Measurements from ENCODE around the gene ZNF304.

- TF ChIP-seq ZNF274 (IDR thresholded peaks at IDR 0.05; ENCODE audit: low read depth, low read length) (no peak), YY1 (IDR thresholded peaks at IDR 0.05; ENCODE audit: insufficient read depth, insufficient read length) (peak; percentile 50), SUZ12 (IDR thresholded peaks at IDR 0.05; ENCODE audit: extremely low read depth, insufficient read depth, insufficient read length) (no peak)
These were observed 12.1 kb downstream of the ZNF304 start, which contains the start of the genes TRAPPC2B and ZNF547 for GRCh38 chr19:57362997-57363687.
